ENCODE results near the gene NHEJ1.

The NHEJ1 gene

GRCh38 chr2:219182331-219183150 lies 21.9 kb upstream of the NHEJ1 start:
- DNase-seq = no peak

- no peak for DNase-seq
These were observed 20.9 kb upstream of the NHEJ1 start for GRCh38 chr2:219181531-219181930.

- no peak for DNase-seq
These were observed 20.3 kb upstream of the NHEJ1 start for GRCh38 chr2:219180961-219181360.

DNA sequence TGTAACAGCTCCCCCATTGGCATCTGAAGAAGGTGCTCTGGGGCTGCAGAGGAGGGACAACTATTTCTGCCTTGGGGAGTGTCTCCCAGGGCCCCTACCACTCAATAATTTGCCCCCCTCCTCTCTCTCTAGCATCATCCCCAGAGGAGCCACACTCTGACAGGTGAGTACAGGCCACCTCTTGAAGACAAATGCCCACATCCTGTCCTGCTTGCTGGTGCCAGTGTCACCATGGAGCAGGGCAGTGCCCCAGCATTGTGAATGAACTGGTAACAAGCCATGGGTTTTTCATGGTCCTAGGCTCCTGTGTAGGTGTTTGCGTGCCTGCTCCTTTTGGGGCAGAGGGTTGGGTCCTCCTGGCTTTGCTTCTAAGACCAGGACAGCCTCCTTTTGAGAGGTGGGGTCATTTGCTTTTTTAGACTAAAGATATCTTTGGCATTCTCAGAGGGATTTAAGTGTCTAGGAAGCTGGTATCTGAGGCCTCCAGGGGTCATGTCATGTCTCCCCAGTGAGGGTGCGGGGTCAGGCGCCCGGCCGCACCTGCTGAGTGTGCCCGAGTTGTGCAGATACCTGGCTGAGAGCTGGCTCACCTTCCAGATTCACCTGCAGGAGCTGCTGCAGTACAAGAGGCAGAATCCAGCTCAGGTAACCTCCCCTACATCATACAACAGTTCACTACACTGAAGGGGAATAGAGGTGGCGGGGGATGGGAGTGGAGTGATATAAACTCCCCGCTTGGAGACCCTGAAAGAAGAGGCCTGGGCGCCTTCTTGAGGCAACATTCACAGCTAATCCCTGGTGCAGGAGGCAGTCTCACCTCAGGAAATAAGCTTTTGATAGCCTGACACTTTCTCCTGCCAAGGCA lies 19.2 kb upstream of the NHEJ1 start:
- no peak for DNase-seq

- peak; percentile 30 for DNase-seq
These were observed 18.0 kb upstream of the NHEJ1 start for GRCh38 chr2:219178377-219179175.

- peak; percentile 85 for DNase-seq
These were observed 17.1 kb upstream of the NHEJ1 start, which contains the start of gene RETREG2 for GRCh38 chr2:219177552-219178376. Gene RETREG2, plus strand, starts transcription at chr2:219178275. Its CDS starts 78 bp downstream, at chr2:219178353.

GRCh38 chr2:219176818-219177551 lies 16.4 kb upstream of the NHEJ1 start, which contains the start of gene CNPPD1:
Gene CNPPD1, minus strand, starts transcription at chr2:219176925. Its CDS starts 97 bp downstream, at chr2:219176828.
- peak; percentile 83 for DNase-seq

- peak; percentile 48 for DNase-seq
These were observed 15.6 kb upstream of the NHEJ1 start for GRCh38 chr2:219175928-219176817.

DNA sequence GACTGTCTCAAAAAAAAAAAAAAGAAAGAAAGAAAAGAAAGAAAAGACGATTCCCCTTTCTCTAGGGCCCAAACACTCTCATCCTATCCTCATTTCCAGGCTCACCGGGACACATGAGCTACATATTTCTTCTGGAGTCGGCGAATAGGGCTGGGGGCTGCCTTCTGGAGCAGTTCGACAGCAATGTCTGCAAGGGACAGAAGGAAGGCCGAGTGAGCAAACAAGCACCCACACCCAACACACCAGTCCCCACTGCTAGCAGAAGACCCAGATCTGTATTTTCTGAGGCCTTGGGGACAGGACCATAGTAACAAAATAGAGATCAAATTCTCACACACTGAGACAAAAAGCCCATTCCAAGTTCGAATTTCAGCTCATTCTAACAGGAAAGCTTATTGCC lies 14.9 kb upstream of the NHEJ1 start:
- no peak for DNase-seq

GRCh38 chr2:219174801-219175200 lies 14.2 kb upstream of the NHEJ1 start:
- DNase-seq = no peak

GRCh38 chr2:219174146-219174545 lies 13.5 kb upstream of the NHEJ1 start:
- no peak for DNase-seq

GRCh38 chr2:219173176-219173575 lies 12.6 kb upstream of the NHEJ1 start:
- no peak for DNase-seq

DNA sequence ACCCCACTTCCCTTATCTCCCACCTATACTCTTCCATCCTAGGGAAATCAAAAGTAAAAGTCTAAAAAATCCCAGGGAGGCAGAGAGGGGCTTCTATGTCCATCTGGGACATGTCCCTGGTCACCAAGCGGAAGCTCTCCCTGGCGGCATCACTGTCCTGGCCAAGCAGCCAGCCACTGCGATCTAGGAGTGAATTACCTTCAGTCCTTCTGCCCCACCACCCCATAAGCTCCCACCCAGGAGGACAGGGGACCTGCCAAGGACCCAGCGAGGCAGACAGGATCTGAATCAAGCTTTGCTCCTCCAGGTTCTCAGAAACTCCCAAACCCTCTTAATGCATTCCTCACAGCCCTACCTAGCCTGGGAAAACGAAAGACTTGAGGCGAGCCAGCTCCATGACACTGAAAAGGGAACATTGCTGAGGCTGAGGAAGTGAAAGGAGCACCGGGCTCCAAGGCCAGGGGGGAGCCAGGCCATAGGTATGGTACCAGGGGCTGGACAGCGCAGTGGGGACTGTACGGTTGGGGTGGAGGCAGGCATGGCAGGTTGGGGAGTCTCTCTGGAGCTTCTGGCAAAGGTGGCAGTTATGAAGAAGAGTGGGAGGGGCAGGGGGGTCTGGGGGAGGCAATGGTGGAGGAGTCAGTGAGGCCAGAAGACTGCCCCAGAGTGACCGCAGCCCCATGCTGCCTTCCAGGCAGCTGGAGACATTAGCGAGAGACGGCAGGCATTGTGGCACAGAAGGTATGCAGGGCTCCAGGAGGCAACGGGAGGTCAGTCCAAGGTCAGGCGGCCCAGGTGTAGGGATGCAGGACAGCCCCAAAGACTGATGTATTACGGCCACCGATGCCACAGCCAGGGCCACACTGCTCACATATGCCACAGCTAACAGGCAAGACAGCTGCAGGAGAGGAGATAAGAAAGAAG lies 11.9 kb upstream of the NHEJ1 start:
- no peak for DNase-seq

GRCh38 chr2:219171231-219171651 lies 10.6 kb upstream of the NHEJ1 start:
- DNase-seq = peak; percentile 89

DNA sequence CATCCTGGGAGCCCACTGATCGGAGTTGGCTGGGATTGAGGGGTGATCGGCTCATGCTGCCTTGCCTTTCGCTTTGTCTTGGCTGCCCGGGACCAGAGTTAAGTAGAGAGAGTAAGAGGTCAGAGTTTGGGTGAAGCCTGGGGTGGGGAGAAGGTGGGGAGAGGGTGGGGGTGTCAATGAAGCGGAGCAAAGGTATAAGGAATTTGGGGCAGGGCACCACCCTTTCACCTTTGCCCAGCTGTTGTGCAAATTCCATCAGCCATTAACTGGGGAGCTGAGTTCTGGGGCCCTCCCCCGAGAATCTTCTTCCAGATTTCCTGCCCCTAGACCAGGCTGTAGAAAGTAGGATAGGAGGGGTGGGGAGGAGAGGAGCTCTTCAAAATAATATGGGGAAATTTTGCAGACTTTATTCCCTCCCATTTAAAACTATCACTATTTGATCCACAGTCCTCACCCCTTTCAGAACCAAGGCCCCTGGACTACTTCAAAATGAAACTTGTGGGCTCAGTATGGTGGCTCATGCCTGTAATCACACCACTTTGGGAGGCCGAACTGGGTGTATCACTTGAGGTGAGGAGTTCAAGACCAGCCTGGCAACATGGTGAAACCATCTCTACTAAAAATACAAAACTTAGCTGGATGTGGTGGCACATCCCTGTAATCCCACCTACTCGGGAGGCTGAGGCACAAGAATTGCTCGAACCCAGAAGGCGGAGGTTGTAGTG lies 9.5 kb upstream of the NHEJ1 start, which contains the start of gene SLC23A3:
Gene SLC23A3, minus strand, starts transcription at position 100 of the 725 bp plus-strand sequence. Its CDS starts 45 bp downstream, at position 55.
- no peak for DNase-seq

- DNase-seq = no peak
These were observed 8.3 kb upstream of the NHEJ1 start for GRCh38 chr2:219168932-219169331.

GRCh38 chr2:219168526-219168925 lies 7.9 kb upstream of the NHEJ1 start:
- no peak for DNase-seq

- DNase-seq = no peak
These were observed 7.4 kb upstream of the NHEJ1 start for GRCh38 chr2:219167997-219168396.

Data from fibroblast of skin of back (primary cell).